Measurements from ENCODE around the gene RBM4B.

GRCh38 chr11:66685276-66686099 is 7.8 kb upstream of the RBM4B start:
- TF ChIP-seq EP300 (IDR thresholded peaks at IDR 0.05) (no peak), POLR2A (IDR thresholded peaks at IDR 0.05) (no peak)

Measured in upper lobe of left lung (tissue), 4 donors.